Stimulated activated CD8-positive, alpha-beta memory T cell treated with anti-CD3 and anti-CD28 coated beads, Interleukin-7, amount 100 ng/mL, for 48 hours (primary cell): ENCODE data around the gene RASGRF2.
"Not testable (repeated sequence)": the region's sequence is repeated elsewhere in the genome, so short reads cannot be mapped to it uniquely, and the experiment has no call there.

ENCODE experiments used
- DNase-seq, 2 donors: peaks; one replicate each; pipeline ENCODE4 v3.0.0-alpha.2; 2020; ENCODE audit warnings: low read depth in 1 of 2; ENCODE audit errors: extremely low read depth in 1 of 2

The RASGRF2 gene

DNA sequence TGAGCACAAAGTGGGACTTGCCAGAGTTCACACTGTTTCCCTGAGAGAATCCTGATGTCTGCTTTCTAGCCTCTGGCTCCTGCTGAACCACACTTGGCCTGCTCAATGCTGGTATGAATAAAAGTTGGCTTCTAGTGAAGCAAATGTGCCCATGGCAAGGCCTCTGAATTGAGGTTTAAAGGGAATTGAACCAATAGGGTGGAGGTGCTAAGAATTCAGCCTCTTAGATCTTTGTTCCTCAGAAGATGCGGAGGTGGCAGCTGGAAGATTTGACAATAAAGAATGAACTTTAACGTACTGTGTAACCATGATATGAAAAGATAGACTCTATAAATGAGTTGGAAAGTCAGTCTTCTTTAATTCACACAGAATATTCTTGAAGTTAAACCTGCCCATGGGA lies 57.2 kb downstream of the RASGRF2 start:
- no peak for DNase-seq

- DNase-seq, result not testable (repeated sequence)
These were observed 58.4 kb downstream of the RASGRF2 start for GRCh38 chr5:81018608-81019007.

- DNase-seq, result no peak
These were observed 59.6 kb downstream of the RASGRF2 start for GRCh38 chr5:81019748-81020147.

- no peak for DNase-seq
These were observed 60.5 kb downstream of the RASGRF2 start for GRCh38 chr5:81020478-81021167.

- DNase-seq, result no peak
These were observed 61.3 kb downstream of the RASGRF2 start for GRCh38 chr5:81021486-81021885.

DNA sequence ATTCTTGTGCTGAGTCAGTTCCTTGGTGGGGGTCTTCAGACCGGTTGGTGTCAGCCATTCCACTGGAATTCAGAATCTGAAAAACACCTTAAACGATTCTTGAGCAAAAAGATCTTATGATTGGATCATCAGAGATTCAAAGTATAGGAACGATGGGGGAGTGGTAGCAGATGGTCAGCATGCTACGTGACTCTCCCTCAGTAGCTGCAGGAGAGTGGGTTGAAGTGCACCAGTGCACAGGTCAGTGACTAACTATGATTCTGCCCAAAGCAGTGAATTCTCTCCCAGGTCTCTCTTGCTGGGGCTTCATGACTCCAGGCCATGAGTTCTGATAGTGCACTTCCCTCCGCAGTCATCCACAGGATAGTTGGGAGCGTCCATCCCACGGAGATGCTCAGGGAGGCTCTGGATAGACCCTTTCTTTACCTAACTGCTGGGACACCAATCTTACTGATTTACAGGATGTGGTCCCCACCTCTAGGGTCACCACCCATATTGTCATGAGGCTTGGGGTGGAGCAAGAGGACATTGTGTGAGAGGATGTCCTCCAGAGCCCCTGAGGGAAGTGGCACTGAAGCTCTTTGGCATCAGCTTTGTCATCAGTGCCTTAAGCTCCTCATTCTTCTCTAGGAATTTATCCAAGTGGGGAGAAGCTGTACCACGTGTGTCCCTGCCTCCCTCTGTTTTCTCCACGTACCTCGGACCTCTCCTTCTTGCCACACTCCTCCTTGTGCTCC lies 62.0 kb downstream of the RASGRF2 start:
- no peak for DNase-seq

GRCh38 chr5:81022688-81023084 lies 62.5 kb downstream of the RASGRF2 start:
- no peak for DNase-seq

- no peak for DNase-seq
These were observed 63.3 kb downstream of the RASGRF2 start for GRCh38 chr5:81023261-81023970.

GRCh38 chr5:81027481-81028058 lies 67.4 kb downstream of the RASGRF2 start:
- no peak for DNase-seq

DNA sequence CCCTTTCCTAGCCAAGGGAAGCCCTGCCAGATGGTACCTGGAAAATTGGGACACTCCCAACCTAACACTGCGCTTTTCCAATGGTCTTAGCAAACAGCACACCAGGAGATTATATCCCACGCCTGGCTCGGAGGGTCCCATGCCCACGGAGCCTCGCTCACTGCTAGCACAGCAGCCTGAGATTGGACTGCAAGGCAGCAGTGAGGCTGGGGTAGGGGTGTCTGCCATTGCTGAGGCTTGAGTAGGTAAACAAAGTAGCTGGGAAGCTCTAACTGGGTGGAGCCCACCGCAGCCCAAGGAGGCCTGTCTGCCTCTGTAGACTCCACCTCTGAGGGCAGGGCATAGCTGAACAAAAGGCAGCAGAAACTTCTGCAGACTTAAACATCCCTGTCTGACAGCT lies 68.7 kb downstream of the RASGRF2 start:
- DNase-seq, result not testable (repeated sequence)

GRCh38 chr5:81029736-81030135 lies 69.6 kb downstream of the RASGRF2 start:
- DNase-seq, result not testable (repeated sequence)

DNA sequence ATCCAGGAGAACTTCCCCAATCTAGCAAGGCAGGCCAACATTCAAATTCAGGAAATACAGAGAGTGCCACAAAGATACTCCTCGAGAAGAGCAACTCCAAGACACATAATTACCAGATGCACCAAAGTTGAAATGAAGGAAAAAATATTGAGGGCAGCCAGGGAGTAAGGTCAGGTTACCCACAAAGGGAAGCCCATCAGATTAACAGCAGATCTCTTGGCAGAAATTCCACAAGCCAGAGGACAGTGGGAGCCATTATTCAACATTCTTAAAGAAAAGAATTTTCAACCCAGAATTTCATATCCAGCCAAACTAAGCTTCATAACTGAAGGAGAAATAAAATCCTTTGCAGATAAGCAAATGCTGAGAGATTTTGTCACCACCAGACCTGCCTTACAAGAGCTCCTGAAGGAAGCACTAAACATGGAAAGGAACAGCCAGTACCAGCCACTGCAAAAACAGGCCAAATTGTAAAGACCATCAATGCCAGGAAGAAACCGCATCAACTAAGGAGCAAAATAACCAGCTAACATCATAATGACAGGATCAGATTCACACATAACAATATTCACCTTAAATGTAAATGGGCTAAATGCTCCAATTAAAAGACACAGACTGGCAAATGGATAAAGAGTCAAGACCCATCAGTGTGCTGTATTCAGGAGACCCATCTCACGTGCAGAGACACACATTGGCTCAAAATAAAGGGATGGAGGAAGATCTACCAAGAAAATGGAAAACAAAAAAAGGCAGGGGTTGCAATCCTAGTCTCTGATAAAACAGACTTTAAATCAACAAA lies 70.3 kb downstream of the RASGRF2 start:
- DNase-seq, result not testable (repeated sequence)

DNA sequence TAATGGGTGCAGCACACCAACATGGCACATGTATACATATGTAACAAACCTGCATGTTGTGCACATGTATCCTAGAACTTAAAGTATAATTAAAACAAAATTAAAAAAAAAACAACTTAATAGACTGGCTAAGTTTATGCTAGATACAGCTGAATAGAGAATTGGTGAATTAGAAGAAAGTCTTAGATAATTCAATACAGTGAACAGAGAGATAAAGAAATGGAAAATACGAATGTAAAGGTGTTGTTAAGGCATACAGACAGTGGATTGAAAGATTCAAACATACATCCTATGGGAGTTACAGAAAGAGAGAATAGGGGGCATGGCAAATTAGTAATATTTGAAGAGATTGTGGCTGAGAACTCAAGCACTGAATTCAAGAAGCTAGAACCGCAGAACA lies 75.4 kb downstream of the RASGRF2 start:
- no peak for DNase-seq

GRCh38 chr5:81038495-81038894 lies 78.3 kb downstream of the RASGRF2 start:
- no peak for DNase-seq

DNA sequence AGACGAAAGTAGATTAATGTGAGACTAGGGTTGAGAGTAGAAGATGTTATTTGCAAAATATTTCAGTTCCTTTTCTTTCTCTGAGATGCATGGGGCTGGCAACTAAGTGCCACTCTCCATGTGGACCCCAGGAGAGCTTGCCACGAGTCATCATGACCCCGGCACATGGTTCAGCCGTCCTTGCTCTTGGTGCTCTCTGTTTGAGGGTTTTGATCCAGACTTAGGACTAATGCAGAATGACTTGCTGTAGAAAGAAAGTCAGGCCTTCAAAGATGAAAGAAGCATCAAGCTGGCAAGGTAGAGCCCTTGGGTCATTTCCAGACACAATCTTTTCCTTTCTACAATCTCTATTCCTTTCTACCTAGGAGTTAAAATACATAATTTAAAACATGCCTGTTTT lies 84.7 kb downstream of the RASGRF2 start:
- DNase-seq, result no peak

DNA sequence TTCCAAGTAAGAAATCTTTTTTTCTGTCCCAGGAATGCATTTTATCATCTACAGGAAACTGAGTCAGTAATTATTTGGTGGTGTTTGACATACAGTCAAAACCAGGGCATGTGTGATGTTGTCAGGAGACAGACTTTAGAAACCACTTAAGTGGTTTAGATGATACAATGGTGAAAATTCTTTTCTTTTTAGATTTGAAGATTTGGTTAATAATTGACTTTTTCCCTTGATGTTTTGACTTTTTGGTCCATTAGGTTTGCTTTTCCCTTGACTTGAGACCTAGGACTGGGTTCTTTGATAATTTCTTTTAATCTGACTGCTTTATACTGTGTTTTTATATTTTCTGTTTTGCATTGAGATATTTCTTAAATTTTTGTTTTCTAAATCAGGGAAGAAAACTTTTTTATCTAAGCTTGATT lies 85.2 kb downstream of the RASGRF2 start:
- DNase-seq, result no peak

DNA sequence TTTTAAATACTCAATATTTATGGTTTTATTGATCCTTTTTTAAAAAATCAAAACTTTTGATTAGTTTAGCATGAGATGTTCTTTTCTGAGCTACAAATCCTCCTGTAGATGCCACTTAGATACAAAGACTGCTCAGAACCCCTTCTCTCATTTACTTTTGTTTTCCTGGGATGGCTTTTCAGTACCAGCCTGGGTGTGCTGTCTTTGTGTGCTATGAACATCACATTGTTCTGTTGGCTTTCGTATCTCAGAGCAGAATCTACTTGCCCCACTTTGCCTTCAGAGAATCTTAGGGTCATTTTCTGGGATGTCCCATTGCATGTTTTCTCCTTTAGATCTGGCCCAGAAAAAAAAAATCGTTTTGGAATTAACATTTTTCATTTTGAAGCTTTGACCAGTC lies 85.9 kb downstream of the RASGRF2 start:
- no peak for DNase-seq

DNA sequence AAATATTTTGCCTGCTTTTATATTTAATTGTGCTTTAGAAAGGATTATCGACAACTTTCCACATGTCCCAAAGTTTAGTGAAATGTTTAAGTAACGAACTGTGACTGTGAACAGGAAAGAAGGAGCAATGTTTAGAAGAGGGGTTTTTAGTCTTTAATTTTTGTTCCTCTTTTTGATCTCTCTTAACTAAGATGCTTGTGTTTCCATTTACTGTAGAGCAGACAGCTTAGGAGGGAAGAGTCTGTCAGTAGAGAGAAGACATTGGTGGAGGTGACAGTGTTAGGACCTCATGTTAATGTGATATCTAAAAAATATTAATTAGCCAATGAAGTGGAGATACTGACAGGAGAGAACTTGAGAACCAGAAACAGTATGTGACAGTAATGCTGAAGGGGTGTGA lies 92.2 kb downstream of the RASGRF2 start:
- DNase-seq, result no peak

- DNase-seq, result not testable (repeated sequence)
These were observed 93.1 kb downstream of the RASGRF2 start for GRCh38 chr5:81053282-81053681.

GRCh38 chr5:81058121-81058520 lies 98.0 kb downstream of the RASGRF2 start:
- no peak for DNase-seq

- no peak for DNase-seq
These were observed 105.3 kb downstream of the RASGRF2 start for GRCh38 chr5:81065492-81065891.
